A172 (cell line): ENCODE data around the gene DGKD. TPM values are rescaled to one million over a fixed set of nuclear protein-coding genes. Genes with fewer than 3 reads are reported as not detected.
A peak's percentile ranks its signal among the peaks of the same experiment; 100 is the strongest.

Experiments
- DNase-seq: peaks from one replicate; pipeline ENCODE4 v3.0.0-alpha.2; 2015; ENCODE audit warnings: low spot score
- total RNA-seq: library from RNA; depleted of rRNA; stranded (reverse); fragments of >200 nt; shearing (Covaris generic); gene quantifications from 2 replicates; pipeline ENCODE4 v1.2.3, GENCODE V29; 2014; rRNA removed

DGKD gene
- total RNA-seq, 1 experiment from 2014 or later: 16.4 TPM

DNA sequence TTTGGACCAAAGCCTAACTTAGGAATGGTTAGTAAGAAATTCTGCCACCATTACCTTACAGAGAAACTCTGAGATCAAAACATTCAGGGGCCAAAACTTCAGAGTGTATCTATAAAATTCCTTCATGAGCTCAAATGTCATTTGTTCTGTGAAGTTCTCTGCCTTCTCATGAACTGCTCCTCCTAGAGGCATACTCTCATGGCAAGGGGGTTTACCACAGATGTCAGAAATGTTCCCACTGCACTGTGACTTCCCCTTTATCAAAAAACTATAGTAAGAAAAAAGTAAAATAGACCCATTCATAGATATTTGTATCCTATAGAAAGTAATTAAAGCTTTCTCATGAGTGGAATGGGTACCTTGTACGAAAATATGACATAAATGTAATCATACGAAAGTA is 143.8 kb downstream of the DGKD start:
- no peak for DNase-seq

DNA sequence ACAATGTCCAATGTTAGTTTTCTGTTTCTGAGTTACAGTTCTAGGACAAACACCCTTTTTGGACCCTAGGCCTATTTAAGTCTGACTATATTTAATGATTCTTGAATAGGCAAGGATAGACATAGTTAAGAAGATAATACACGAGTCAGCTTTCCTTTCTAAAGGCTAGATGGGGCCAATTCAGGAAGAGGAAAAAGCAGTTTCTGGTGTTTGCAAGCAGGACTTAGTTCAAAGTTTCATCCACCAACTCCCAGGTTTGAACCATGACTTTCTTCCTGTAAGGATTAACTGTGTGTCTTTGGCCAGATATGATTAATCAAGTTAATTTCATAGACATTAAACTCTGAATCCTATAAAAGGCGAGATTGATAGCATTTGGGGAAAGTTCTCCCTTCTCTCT is 145.6 kb downstream of the DGKD start:
- no peak for DNase-seq

DNA sequence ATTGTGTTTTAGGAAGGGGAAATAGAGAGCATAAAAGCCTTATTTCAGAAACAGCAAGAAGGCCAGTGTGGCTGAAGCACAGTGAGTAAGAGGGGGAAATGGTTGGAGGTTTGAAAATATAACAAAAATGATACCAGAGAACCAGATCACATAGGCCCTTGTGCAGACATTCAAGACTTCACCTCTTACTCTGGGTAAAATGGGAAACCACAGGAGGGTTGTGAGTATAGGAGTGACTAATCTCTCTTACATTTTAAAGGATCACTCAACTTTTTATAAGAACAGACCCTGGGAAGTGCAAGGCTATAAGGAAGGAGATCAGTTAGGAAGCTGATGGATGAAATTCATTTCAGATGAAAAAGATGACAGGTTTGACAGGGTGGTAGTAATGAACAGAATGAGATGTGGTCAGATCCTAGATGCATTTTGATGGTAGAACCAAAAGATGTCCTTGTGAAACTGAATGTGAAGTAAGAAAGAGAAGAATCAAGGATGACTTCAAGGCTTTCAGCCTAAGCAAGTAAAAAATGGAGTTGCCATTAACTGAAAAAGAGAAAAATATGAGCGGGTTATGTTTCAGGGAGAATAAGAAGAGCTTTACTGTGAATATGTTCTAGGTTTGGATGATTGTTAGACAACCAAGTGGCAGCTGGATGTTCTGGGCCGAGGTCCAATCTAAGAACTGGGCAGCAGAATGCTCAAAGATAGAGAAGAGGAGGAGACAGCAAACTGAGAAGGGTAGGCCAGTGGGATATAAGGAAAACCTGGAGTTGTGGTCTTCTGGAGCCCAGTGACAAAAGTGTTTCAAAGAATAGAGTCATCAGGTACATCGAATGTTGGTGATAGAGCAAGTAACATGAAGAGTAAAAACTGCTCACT is 147.1 kb downstream of the DGKD start:
- peak; percentile 28 for DNase-seq

DNA sequence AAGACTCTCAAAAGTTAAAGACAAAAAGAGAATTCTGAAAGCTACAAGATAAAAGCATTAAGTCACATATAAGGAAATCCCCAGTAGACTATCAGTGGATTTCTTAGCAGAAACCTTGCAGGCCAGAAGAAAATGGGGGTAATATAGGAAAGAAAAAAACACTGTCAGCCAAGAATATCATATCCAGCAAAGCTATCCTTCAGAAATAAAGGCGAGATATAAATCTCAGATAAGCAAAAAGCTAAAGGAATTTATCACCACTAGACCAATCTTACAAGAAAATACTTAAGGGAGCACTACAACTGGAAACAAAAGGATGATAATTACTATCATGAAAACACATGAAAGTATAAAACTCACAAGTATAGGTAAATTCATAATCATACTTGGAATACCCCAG is 149.2 kb downstream of the DGKD start:
- no peak for DNase-seq

DNA sequence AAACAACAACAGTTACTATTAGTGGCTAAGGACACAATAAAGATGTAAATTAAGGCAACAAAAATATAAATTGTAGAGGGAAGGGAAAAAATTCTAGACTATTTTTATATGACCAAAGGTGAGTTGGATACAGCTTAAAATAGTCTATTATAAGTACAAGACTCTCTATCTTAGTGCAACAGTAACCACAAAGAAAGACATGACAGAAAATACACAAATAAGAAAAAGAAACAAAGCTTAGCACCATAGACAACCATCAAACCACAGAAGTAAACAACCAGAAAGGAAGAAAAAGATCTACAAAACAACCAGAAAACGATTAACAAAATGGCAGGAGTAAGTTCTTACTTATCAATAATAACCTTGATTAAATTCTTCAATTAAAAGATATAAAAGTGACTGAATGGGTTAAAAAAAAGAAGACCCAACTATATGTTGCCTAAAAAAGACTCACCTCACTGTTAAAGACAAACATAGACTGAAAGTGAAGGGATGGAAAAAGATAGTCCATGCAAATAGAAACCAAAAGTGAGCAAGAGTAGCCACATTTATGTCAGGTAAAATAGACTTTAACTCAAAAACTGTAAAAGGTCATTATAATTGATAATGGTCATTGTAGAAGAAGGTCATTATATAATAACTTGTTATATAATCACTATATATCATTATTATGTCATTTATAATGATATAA is 149.8 kb downstream of the DGKD start:
- DNase-seq: no peak

DNA sequence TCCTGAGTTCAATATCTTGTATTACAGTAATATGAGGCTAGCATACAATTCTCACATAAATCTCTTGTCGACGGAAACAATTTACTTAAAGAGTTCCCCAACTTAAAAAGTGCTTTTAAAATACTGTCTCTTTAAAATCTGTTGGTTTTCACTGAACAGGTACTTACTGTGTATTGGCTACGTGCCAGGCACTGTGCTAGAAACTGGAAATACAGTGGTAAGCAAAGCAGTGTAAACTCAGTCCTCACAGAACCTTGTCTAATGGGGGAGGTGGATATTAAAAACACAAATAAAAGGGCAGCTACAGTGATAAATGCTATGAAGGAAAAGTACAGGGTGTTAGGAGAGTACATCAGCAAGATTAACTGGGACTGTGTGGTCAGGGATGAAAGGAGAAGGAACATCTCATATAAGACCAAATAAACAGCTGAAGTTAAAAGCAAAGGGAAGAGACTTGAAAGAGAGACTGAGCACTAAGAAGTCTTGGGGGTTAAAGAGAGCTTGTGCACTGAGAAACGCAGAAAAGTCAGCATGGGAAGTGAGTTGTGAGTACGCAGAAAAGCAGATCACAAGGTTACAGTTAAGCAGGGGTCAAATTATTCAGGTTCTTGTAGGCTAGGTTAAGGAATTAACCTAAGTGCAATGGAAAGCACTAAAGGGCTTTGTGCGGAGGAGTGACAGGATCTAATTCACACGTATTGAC is 159.8 kb downstream of the DGKD start:
- DNase-seq: no peak

DNA sequence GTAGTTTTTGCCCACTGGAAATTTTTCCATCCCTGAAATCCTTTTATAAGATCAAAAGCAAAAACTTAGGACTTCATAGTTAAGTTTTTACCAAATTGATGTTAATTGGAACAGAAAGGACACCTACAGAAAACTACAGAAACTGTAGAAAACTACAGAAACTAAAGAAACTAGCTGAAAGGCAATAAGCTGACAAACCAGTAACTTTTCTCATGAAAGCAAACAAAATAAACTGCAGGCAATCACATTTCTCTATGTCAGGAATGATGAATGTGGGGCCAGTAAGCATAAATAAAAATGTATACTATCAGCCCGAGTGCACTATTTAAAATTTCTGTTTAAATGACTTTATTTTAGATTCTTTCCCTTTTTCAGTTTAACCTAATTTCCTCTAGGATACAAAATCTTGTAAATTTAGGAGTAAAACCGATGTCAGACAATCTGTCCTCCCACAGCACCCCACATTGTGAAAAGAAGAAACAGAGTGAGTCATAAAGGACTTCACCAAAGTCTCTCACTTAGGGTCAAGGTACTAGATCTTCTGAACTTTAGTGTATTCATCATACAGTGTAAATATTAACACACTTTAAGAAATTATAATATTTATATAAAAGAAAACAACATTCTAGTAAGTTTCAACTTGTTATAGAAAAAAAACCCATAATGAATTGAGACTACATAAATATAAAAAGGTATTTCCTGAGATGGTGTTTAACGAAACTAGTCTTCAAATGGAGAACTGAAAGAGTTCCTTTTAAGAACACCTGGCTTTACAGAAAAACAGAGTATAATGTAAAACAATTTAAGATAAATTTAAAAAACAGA is 165.7 kb downstream of the DGKD start:
- DNase-seq: no peak

Other genes with a start within 250 kb of the DGKD start
- 42.3 and 53.6 TPM in 2 replicates for gene ATG16L1, start 102.8 kb upstream of the DGKD start, total RNA-seq
- not detected in 2 replicates for gene SAG, start 46.7 kb upstream of the DGKD start, total RNA-seq
- gene USP40, start 212.3 kb downstream of the DGKD start, total RNA-seq: 62.0 and 70.1 TPM in 2 replicates